GM21619 (cell line): Measurements from ENCODE around the gene ACSL6.
"Not testable (repeated sequence)": the region's sequence is repeated elsewhere in the genome, so short reads cannot be mapped to it uniquely, and the experiment has no call there.

Experiments
- ATAC-seq: cut with Tn5 transposase; IDR thresholded peaks from one replicate; pipeline ENCODE4 v1.9.1; 2021; ENCODE audit not compliant: unreplicated experiment

Gene ACSL6

GRCh38 chr5:131950706-131951105 lies 60.8 kb downstream of the ACSL6 start:
- no peak for ATAC-seq

GRCh38 chr5:131947445-131947844 lies 64.0 kb downstream of the ACSL6 start:
- no peak for ATAC-seq

DNA sequence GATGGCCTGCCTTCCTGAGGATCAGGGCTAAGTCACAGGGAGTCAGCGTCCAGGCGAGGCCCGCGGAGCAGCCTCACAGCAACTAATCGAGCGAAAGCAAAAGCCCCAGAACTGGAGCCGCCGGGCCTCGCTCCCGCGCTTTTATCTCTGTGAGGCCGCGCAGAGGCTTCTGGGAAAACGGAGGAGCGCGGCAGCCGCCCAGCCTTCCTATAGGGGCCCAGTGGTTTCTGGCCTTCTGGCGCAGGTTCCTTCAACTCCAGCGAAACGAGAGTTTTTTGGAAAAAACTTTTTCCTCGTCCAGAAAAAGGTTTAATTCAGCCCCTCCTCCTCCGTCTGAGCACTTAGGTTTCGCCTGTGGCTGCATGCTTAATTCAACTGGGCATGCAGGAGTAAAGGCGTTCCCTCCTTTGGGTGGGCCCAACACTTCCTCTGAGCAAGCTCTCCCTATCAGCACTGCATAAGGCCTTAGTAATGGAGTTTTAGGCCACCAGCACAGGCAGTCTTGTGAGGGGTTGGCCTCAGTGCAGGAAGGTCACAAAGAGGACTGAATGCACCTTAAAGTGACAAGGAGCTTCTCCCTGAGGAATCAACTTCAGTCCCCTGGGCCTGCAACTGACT lies 65.8 kb downstream of the ACSL6 start, which contains the start of gene MEIKIN:
TSS of gene MEIKIN (minus strand) at position 113 of the 618 bp plus-strand sequence. CDS start 158 bp downstream, outside the sequence.
- no peak for ATAC-seq

- no peak for ATAC-seq
Observed at GRCh38 chr5:131944702-131945550, 66.5 kb downstream of the ACSL6 start.

DNA sequence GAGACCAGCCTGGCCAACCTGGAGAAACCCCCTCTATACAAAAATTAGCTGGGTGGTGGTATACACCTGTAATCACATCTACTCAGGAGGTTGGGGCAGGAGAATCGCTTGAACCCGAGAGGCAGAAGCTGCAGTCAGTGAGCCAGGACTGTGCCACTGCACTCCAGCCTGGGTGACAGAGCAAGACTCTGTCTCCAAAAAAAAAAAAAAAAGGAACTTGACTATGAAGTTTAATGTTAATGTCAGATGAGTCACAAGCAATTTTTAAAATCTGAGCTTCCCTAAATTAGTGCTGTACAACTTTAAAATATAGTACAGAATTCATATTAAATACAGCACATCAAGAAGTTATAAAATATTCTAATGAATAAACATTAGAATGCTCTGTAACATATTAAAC lies 67.5 kb downstream of the ACSL6 start:
- no peak for ATAC-seq

- no peak for ATAC-seq
Observed at GRCh38 chr5:131942016-131942415, 69.4 kb downstream of the ACSL6 start.

DNA sequence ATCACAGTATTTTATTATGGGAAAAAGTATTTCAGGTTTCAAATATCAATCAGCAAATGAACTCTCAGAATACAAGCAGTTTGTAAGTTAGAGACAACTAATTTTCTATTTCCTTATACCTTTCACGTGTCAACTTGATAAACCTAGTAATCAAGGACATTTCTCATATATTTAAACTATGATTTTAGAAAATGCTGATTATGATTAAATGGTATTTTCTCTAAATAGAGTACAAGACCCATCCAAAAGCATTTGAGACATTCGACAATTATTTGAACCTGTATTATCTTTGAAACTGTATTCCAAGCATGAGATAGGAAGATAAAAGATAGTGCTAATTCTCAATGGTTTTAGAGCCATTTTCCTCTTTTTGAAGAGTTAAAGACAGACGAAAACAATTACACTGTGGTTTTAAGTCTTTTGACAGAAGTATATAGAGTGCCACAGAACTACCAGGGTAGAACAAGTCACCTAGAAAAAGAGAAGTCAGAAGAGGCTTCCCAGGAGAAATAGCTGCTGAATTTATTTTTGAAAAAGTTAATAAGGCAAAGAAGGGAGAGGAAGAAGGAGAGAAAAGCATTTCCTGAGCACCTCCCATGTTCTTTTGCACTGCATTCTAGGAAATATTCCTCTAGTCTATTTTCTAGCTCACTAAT lies 71.6 kb downstream of the ACSL6 start:
- no peak for ATAC-seq

- ATAC-seq = no peak
Observed at GRCh38 chr5:131932235-131932634, 79.2 kb downstream of the ACSL6 start.

DNA sequence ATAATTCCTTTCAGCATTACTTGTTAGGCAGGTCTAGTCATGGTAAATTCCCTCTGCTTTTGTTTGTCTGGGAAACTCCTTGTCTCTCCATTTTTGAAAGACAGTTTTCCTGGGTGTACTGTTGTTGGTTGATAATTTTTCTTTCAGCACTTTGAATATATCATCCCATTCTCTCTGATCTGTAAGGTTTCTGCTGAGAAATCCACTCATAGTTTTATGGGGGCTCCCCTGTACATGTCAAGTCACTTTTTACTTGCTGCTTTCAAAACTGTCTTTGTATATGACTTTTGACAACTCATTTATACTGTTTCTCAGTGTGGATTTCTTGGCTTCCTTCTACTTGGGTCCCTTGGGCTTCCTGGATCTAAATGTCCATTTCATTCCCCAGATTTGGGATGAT lies 82.5 kb downstream of the ACSL6 start:
- ATAC-seq = no peak

GRCh38 chr5:131926168-131926567 lies 85.3 kb downstream of the ACSL6 start:
- ATAC-seq = no peak

DNA sequence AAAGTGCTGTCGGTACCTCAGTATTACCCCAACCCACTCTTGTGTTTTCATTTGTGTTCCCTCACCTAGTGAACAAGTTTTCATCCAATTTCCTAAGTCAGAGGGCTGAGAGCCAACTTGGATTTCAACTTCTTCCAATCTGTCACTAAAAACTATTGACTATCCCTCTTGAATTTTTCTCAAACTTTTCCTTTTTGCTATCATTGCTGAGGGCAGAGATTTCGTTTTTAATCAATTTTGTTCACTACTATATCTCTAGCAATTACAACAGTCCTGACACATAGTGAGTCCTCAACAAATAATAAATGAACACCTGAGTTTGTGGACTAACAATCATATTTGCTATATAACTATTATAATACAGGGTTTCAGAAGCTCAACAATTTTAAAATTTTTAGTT lies 95.0 kb downstream of the ACSL6 start:
- no peak for ATAC-seq

DNA sequence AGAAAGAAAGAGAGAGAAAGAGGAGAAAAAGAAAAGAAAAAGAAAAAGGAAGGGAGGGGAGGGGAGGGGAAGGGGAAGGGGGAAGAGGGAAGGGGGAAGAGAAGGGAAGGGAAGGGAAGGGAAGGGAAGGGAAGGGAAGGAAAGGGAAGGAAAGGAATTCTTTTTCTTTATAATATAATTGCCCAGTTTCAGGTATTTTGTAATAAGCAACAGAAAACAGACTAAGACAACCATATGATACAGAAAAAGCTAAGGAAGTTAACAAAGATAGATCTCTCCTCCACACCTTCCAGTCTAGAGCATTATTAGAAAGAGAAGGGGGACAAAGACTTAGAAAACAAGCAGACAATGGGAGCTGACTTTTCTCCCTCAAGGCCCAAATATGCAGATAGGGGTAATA lies 97.0 kb downstream of the ACSL6 start:
- no peak for ATAC-seq

- ATAC-seq = no peak
Observed at GRCh38 chr5:131913603-131914002, 97.9 kb downstream of the ACSL6 start.

DNA sequence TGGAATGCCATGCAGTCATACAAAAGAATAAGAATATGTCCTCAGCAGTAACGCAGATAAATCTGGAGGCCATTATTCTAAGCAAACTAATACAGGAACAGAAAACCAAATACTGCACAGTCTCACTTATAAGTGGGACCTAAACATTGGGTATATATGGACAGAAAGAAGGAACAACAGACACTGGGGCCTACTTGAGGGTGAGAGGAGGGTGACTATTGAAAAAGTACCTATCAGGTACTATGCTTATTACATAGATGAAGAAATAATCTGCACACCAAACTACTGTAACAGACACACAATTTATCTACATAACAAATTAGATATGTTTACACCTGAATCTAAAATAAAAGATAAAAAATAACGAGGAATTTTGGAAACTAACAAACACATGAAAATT lies 104.8 kb downstream of the ACSL6 start:
- no peak for ATAC-seq

GRCh38 chr5:131902266-131902665 lies 109.2 kb downstream of the ACSL6 start:
- not testable (repeated sequence) for ATAC-seq
